HepG2 (cell line): ENCODE measurements around the gene TOMM7. TPM values are rescaled to one million over a fixed set of nuclear protein-coding genes. Genes with fewer than 3 reads are reported as not detected.
A peak's percentile ranks its signal among the peaks of the same experiment; 100 is the strongest.

Source experiments
- ATAC-seq: fragments of 200-7000 bp; cut with Tn5 transposase; 3 replicates; pipeline ENCODE4 v1.9.1; 2020; ENCODE audit warnings: mild to moderate bottlenecking, moderate library complexity
- BruUV-seq: library from RNA; stranded (reverse); fragments of 400-500 nt; replicated peaks from 2 replicates; lab custom pipeline; 2021; lab: Mats Ljungman, UMichigan
- CTCF ChIA-PET: fragments of 300-600 bp; formaldehyde crosslinking; extraction: SDS; loops from one replicate; lab custom pipeline; 2021; ENCODE audit warnings: low total read pairs, inconsistent platforms, low intra/inter-chr PET ratio; lab: Yijun Ruan, JAX
- POLR2A ChIA-PET: fragments of 350-600 bp; sonication (Branson Sonifier 250); formaldehyde crosslinking; loops from one replicate; lab custom pipeline; 2020; ENCODE audit warnings: antibody characterized with exemption, inconsistent platforms; lab: Yijun Ruan, JAX
- DNase-seq: peaks from one replicate; pipeline ENCODE4 v3.0.0-alpha.2; 2015; ENCODE audit warnings: low spot score
- FAIRE-seq: peaks from 3 replicates; lab custom pipeline; 2011; peaks lifted over from hg19 to GRCh38; lab: Jason Lieb, UNC
- H2AFZ ChIP-seq: one replicate; pipeline ENCODE4 v1.6.1; 2011; ENCODE audit warnings: low read length, inconsistent platforms
- H3K27ac ChIP-seq: fragments of 300-600 bp; 3 replicates; pipeline ENCODE4 v1.8.0; 2011; ENCODE audit warnings: mixed run types, mild to moderate bottlenecking, mixed read lengths, low read length, inconsistent platforms; ENCODE audit not compliant: insufficient read depth; ENCODE audit errors: extremely low read length
- H3K27me3 ChIP-seq, 2 experiments: fragments of 200-600 bp in 1 of 2; 2 replicates in 1 of 2; 3 replicates in 1 of 2; pipeline versions ENCODE4 v1.6.0 to v1.8.0; 2011; ENCODE audit warnings: low read length in 2 of 2, mild to moderate bottlenecking in 2 of 2, moderate library complexity in 2 of 2, inconsistent platforms in 1 of 2; ENCODE audit not compliant: insufficient read depth in 2 of 2, control insufficient read depth in 1 of 2
- H3K36me3 ChIP-seq, 2 experiments: fragments of 200-600 bp in 1 of 2; replicated peaks in 1 of 2; 2 replicates in 1 of 2; 3 replicates in 1 of 2; pipeline versions ENCODE4 v1.5.1 to v1.8.0; 2011; ENCODE audit warnings: low read length in 2 of 2, inconsistent platforms in 1 of 2; ENCODE audit not compliant: insufficient read depth in 2 of 2, control insufficient read depth in 1 of 2
- H3K4me1 ChIP-seq: 2 replicates; pipeline ENCODE4 v1.5.1; 2012; ENCODE audit warnings: low read length, inconsistent platforms; ENCODE audit not compliant: insufficient read depth
- H3K4me2 ChIP-seq: 2 replicates; pipeline ENCODE4 v1.6.0; 2011; ENCODE audit warnings: low read depth, low read length, inconsistent platforms
- H3K4me3 ChIP-seq, 3 experiments: fragments of 200-600 bp in 1 of 3; sonication (generic), shearing (Covaris generic) in 1 of 3; replicated peaks in 1 of 3; 2 replicates each; pipeline ENCODE4 v1.5.1; 2011 to 2016; ENCODE audit warnings: low read length in 3 of 3, inconsistent platforms in 2 of 3, low read depth in 2 of 3, mild to moderate bottlenecking in 2 of 3, control low read depth in 1 of 3, mixed read lengths in 1 of 3; ENCODE audit not compliant: insufficient read depth in 1 of 3
- H3K79me2 ChIP-seq: one replicate; pipeline ENCODE4 v1.6.1; 2011; ENCODE audit warnings: low read length, inconsistent platforms; ENCODE audit not compliant: insufficient read depth
- H3K9ac ChIP-seq: 2 replicates; pipeline ENCODE4 v1.6.0; 2011; ENCODE audit warnings: mild to moderate bottlenecking, low read depth, low read length, inconsistent platforms; ENCODE audit not compliant: insufficient read depth
- H3K9me3 ChIP-seq: 2 replicates; pipeline ENCODE4 v1.5.1; 2012; ENCODE audit warnings: mild to moderate bottlenecking, low read length
- H4K20me1 ChIP-seq: 2 replicates; pipeline ENCODE4 v1.6.0; 2011; ENCODE audit warnings: inconsistent platforms, mild to moderate bottlenecking, low read length, moderate library complexity; ENCODE audit not compliant: insufficient read depth
- CREBL2 ChIP-seq: sonication (generic); formaldehyde crosslinking; IDR thresholded peaks from 2 replicates; pipeline ENCODE4 v1.8.1; 2023; ENCODE audit warnings: missing genetic modification reagents, mild to moderate bottlenecking, borderline replicate concordance
- DZIP1 ChIP-seq: sonication (generic); formaldehyde crosslinking; IDR thresholded peaks from 2 replicates; pipeline ENCODE4 v1.5.0; 2020; ENCODE audit warnings: mild to moderate bottlenecking, missing genetic modification reagents
- MBNL3 ChIP-seq: fragments of 250-450 bp; sonication (Bioruptor Pico); conservative IDR thresholded peaks from 2 replicates; pipeline ENCODE4 v1.8.0; 2022; ENCODE audit warnings: mild to moderate bottlenecking, inconsistent platforms
- RFX1 ChIP-seq: fragments of 450-650 bp; IDR thresholded peaks from 2 replicates; pipeline ENCODE4 v1.6.1; 2017
- THYN1 ChIP-seq: sonication (generic); formaldehyde crosslinking; IDR thresholded peaks from 2 replicates; pipeline ENCODE4 v1.8.1; 2023; ENCODE audit warnings: low read depth, mild to moderate bottlenecking, moderate library complexity, missing genetic modification reagents, borderline replicate concordance
- XBP1 ChIP-seq: sonication (generic); formaldehyde crosslinking; IDR thresholded peaks from 2 replicates; pipeline ENCODE4 v1.5.0; 2020; ENCODE audit warnings: missing genetic modification reagents
- ZNF672 ChIP-seq: sonication (generic); formaldehyde crosslinking; IDR thresholded peaks from 2 replicates; pipeline ENCODE4 v1.8.1; 2022; ENCODE audit warnings: missing genetic modification reagents
- ZNF784 ChIP-seq: sonication (generic); formaldehyde crosslinking; IDR thresholded peaks from 2 replicates; pipeline ENCODE4 v1.5.1; 2020; ENCODE audit warnings: missing genetic modification reagents, mild to moderate bottlenecking, borderline replicate concordance
- ZNF891 ChIP-seq: sonication (generic); formaldehyde crosslinking; IDR thresholded peaks from 2 replicates; pipeline ENCODE4 v1.5.0; 2020; ENCODE audit warnings: mild to moderate bottlenecking, missing genetic modification reagents
- WGBS: methylation state at CpG from one replicate; pipeline ENCODE4 v1.1.6; 2017; ENCODE audit warnings: low lambda C conversion rate; 5-methylcytosine and 5-hydroxymethylcytosine counted together
- in situ Hi-C: cut with HindIII; loops from 2 replicates; pipeline ENCODE4 v1.10.0; 2017; ENCODE audit warnings: low pct_unique_long_range_greater_than_20kb; ENCODE audit not compliant: extremely low pct_ligation_motif_present
- intact Hi-C: fragments of 100-400 bp; cut with micrococcal nuclease; formaldehyde crosslinking; loops from one replicate; pipeline ENCODE4 v1.10.0; 2022; ENCODE audit not compliant: unreplicated experiment
- polyA plus RNA-seq, 8 experiments: library from polyadenylated mRNA; depleted of rRNA in 3 of 8; stranded (reverse) in 7 of 8; unstranded in 1 of 8; fragments of >200 nt; fragmentation: Illumina TruSeq in 4 of 8; extraction: Trizol in 4 of 8; gene quantifications; 2 replicates each; pipeline versions ENCODE4 v1.2.1 to v1.2.3, GENCODE V29; 2011 to 2016; ENCODE audit warnings: low read depth in 4 of 8, missing spikeins in 1 of 8, mixed read lengths in 1 of 8; ENCODE audit not compliant: insufficient read depth in 1 of 8
- total RNA-seq, 5 experiments: library from RNA; depleted of rRNA; stranded (reverse); fragments of >200 nt; fragmentation: Illumina TruSeq; extraction: Trizol; gene quantifications; 2 replicates each; pipeline ENCODE4 v1.2.3, GENCODE V29; 2016; ENCODE audit warnings: low read depth in 1 of 5

Gene TOMM7
- total and polyA plus RNA-seq, 2 of the 13 experiments (the other 11 are each of a cell fraction or from before 2014, with no cell fraction given), result 251 to 369 TPM

GRCh38 chr7:22827563-22827962, 4.9 kb upstream of the TOMM7 start (continued):
- TF ChIP-seq DZIP1 (CRISPR knock-in tag) (no peak), THYN1 (CRISPR knock-in tag) (no peak), ZNF784 (CRISPR knock-in tag) (no peak), ZNF891 (CRISPR knock-in tag) (no peak)

GRCh38 chr7:22826593-22826992, 3.9 kb upstream of the TOMM7 start:
- 0% methylated on average over 2 of the region's 2 CpGs for WGBS
- POLR2A ChIA-PET, result no interaction called here
- Histone ChIP-seq H3K79me2 (peaks cover 9% of the 10 kb centered on the region), H4K20me1 (no peaks in the 10 kb centered on the region), H3K27me3 (no peaks in the 10 kb centered on the region; a peak in 1 of 5 replicates)
- TF ChIP-seq MBNL3 (no peak), CREBL2 (CRISPR knock-in tag) (no peak), RFX1 (peak; percentile 48; the same call in 1 of the 2 replicates), ZNF672 (CRISPR knock-in tag) (no peak), XBP1 (CRISPR knock-in tag) (no peak)
- TF ChIP-seq, all 625 proteins: peak for 1
- H3K4me1 ChIP-seq, result peaks cover 13% of the 10 kb centered on the region
- DNase-seq (no peak), ATAC-seq (no peak), FAIRE-seq (no peak)
- intact Hi-C loops (no loop called here), in situ Hi-C loops (no loop called here)
- H3K4me3 ChIP-seq, result no peak overlapping the region
- no peaks in the 10 kb centered on the region for H3K9me3 ChIP-seq
- no peak overlapping the region for H3K9ac ChIP-seq
- no peak overlapping the region for H2AFZ ChIP-seq
- no peak overlapping the region for H3K27ac ChIP-seq
- no peaks in the 10 kb centered on the region for H3K36me3 ChIP-seq
- no TSS peak for BruUV-seq
- no peak overlapping the region for H3K4me2 ChIP-seq
- CTCF ChIA-PET, result no interaction called here
